ENCODE results near the gene CNFN. TPM values are rescaled to one million over a fixed set of nuclear protein-coding genes. Genes with fewer than 3 reads are reported as not detected.
A peak's percentile ranks its signal among the peaks of the same experiment; 100 is the strongest.

The CNFN gene
- total and polyA plus RNA-seq, 2 donors (not counting 1 experiment from before 2014, with no cell fraction given) = not detected

DNA sequence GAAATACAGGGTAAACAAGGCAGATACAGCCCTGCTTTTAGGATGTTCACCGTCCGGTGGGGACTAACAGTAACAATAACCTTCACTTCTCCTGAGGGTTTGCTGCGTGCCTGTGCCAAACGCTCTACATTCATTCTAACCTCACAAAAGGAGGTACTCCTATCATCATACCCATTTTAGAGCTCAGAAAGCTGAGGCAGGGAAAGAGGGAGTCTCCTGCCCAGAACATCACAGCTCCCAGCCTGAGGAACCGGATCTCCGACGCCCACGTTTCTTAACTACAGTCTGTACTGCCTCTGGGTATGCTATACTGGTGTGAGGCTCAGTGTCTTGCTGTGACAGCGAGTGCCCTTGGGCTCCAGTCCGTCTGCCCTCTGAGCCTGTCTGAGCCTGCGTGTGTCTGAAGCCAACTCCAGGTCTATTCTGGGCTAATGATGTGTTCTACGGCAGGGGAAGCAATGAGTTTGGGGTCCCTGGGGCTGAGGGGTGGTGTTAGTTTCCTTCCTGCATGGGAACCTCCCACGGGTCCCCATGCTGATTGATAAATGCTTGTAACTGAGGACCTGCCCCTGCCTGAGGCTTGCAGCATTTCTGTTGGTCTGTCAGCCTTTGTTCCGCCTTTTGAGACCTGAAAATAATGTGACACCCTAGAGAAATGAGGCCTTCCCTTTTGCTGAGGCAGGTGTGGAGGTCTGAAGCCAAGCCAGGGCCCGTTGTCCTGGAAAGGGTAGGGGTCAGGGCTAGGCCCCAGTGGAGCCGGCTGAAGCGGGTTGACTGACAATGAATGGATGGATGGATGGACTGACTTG lies 32.2 kb upstream of the CNFN start:
- H3K4me1 ChIP-seq (ENCODE audit: control insufficient read depth, extremely low read depth, insufficient read depth, low read length) = peaks cover 5% of the 10 kb centered on the region
- H3K27me3 ChIP-seq (ENCODE audit: control insufficient read depth, insufficient read depth, low read length) = no peaks in the 10 kb centered on the region
- H3K9ac ChIP-seq (ENCODE audit: insufficient read depth, low read length) = no peak overlapping the region
- no peaks in the 10 kb centered on the region for H3K9me3 ChIP-seq (ENCODE audit: control insufficient read depth, insufficient read depth, low read depth, low read length)
- H3K4me2 ChIP-seq (ENCODE audit: extremely low read depth, insufficient read depth, low read length) = peak overlapping the region; percentile 93
- H4K20me1 ChIP-seq (ENCODE audit: control insufficient read depth, extremely low read depth, insufficient read depth, low read length) = no peaks in the 10 kb centered on the region
- H3K27ac ChIP-seq (ENCODE audit: insufficient read depth, low read length) = no peak overlapping the region
- H3K36me3 ChIP-seq (ENCODE audit: control insufficient read depth, insufficient read depth, low read length) = no peaks in the 10 kb centered on the region
- H2AFZ ChIP-seq (ENCODE audit: low read length) = no peak overlapping the region
- peak overlapping the region; percentile 56 to 80 (median 70) for H3K4me3 ChIP-seq (replicated peaks in 1 of 4; ENCODE audit: control extremely low read depth in 1 of 4, insufficient read depth in 1 of 4, low read depth in 3 of 4, low read length in 4 of 4)
- no peaks in the 10 kb centered on the region for H3K79me2 ChIP-seq (ENCODE audit: control insufficient read depth, insufficient read depth, low read length)
- DNase-seq (ENCODE audit: low read depth in 2 of 2) = no peak
- TF ChIP-seq, protein P1, sequence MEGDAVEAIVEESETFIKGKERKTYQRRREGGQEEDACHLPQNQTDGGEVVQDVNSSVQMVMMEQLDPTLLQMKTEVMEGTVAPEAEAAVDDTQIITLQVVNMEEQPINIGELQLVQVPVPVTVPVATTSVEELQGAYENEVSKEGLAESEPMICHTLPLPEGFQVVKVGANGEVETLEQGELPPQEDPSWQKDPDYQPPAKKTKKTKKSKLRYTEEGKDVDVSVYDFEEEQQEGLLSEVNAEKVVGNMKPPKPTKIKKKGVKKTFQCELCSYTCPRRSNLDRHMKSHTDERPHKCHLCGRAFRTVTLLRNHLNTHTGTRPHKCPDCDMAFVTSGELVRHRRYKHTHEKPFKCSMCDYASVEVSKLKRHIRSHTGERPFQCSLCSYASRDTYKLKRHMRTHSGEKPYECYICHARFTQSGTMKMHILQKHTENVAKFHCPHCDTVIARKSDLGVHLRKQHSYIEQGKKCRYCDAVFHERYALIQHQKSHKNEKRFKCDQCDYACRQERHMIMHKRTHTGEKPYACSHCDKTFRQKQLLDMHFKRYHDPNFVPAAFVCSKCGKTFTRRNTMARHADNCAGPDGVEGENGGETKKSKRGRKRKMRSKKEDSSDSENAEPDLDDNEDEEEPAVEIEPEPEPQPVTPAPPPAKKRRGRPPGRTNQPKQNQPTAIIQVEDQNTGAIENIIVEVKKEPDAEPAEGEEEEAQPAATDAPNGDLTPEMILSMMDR (conservative IDR thresholded peaks at IDR 0.05 in 1 of 2, IDR thresholded peaks at IDR 0.05 in 1 of 2; ENCODE audit: low read depth in 1 of 2, low read length in 2 of 2) = no peak
- no peak for TF ChIP-seq EZH2 (IDR thresholded peaks at IDR 0.05; ENCODE audit: low read length, missing control alignments)

DNA sequence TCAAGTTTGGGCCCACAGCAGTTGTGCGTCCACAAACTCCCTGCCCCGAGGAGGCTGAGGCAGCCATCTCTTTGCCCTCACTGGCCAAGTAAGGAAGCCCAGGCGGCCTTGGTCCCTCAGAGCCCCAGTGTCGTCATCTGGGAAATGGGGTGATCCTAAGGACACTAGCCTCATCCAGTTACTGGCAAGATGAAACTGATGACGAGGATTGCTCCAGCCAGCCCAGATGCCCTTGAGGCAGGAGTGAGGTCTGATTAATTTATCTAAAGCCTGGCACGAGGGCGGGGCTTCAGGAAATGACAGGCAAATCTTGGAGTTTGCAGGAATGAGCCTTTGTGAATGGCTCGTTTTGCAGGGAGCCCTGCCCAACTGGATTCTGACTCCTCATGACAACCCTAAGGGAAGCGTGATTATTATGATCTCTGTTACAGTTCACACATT lies 31.5 kb upstream of the CNFN start:
- peaks cover 5% of the 10 kb centered on the region for H3K4me1 ChIP-seq (ENCODE audit: control insufficient read depth, extremely low read depth, insufficient read depth, low read length)
- H3K9ac ChIP-seq (ENCODE audit: insufficient read depth, low read length) = no peak overlapping the region
- no peak overlapping the region for H3K4me3 ChIP-seq (replicated peaks in 1 of 4; ENCODE audit: control extremely low read depth in 1 of 4, insufficient read depth in 1 of 4, low read depth in 3 of 4, low read length in 4 of 4)
- H3K79me2 ChIP-seq (ENCODE audit: control insufficient read depth, insufficient read depth, low read length) = no peaks in the 10 kb centered on the region
- DNase-seq (ENCODE audit: low read depth in 2 of 2) = no peak
- H3K36me3 ChIP-seq (ENCODE audit: control insufficient read depth, insufficient read depth, low read length) = no peaks in the 10 kb centered on the region
- no peaks in the 10 kb centered on the region for H3K9me3 ChIP-seq (ENCODE audit: control insufficient read depth, insufficient read depth, low read depth, low read length)
- H4K20me1 ChIP-seq (ENCODE audit: control insufficient read depth, extremely low read depth, insufficient read depth, low read length) = no peaks in the 10 kb centered on the region
- H2AFZ ChIP-seq (ENCODE audit: low read length) = no peak overlapping the region
- no peak for TF ChIP-seq EZH2 (IDR thresholded peaks at IDR 0.05; ENCODE audit: low read length, missing control alignments)
- TF ChIP-seq, protein P1 (conservative IDR thresholded peaks at IDR 0.05 in 1 of 2, IDR thresholded peaks at IDR 0.05 in 1 of 2; ENCODE audit: low read depth in 1 of 2, low read length in 2 of 2) = no peak
- H3K27me3 ChIP-seq (ENCODE audit: control insufficient read depth, insufficient read depth, low read length) = no peaks in the 10 kb centered on the region
- no peak overlapping the region for H3K27ac ChIP-seq (ENCODE audit: insufficient read depth, low read length)
- no peak overlapping the region for H3K4me2 ChIP-seq (ENCODE audit: extremely low read depth, insufficient read depth, low read length)

GRCh38 chr19:42421101-42421500 lies 31.0 kb upstream of the CNFN start:
- H3K36me3 ChIP-seq (ENCODE audit: control insufficient read depth, insufficient read depth, low read length) = no peaks in the 10 kb centered on the region
- H3K4me1 ChIP-seq (ENCODE audit: control insufficient read depth, extremely low read depth, insufficient read depth, low read length) = peaks cover 5% of the 10 kb centered on the region
- no peak overlapping the region for H3K27ac ChIP-seq (ENCODE audit: insufficient read depth, low read length)
- TF ChIP-seq, protein P1 (conservative IDR thresholded peaks at IDR 0.05 in 1 of 2, IDR thresholded peaks at IDR 0.05 in 1 of 2; ENCODE audit: low read depth in 1 of 2, low read length in 2 of 2) = no peak
- TF ChIP-seq EZH2 (IDR thresholded peaks at IDR 0.05; ENCODE audit: low read length, missing control alignments) = no peak
- H2AFZ ChIP-seq (ENCODE audit: low read length) = no peak overlapping the region
- no peak overlapping the region for H3K4me3 ChIP-seq (replicated peaks in 1 of 4; ENCODE audit: control extremely low read depth in 1 of 4, insufficient read depth in 1 of 4, low read depth in 3 of 4, low read length in 4 of 4)
- no peaks in the 10 kb centered on the region for H4K20me1 ChIP-seq (ENCODE audit: control insufficient read depth, extremely low read depth, insufficient read depth, low read length)
- H3K9ac ChIP-seq (ENCODE audit: insufficient read depth, low read length) = no peak overlapping the region
- DNase-seq (ENCODE audit: low read depth in 2 of 2) = no peak
- no peak overlapping the region for H3K4me2 ChIP-seq (ENCODE audit: extremely low read depth, insufficient read depth, low read length)
- no peaks in the 10 kb centered on the region for H3K9me3 ChIP-seq (ENCODE audit: control insufficient read depth, insufficient read depth, low read depth, low read length)
- H3K79me2 ChIP-seq (ENCODE audit: control insufficient read depth, insufficient read depth, low read length) = no peaks in the 10 kb centered on the region
- H3K27me3 ChIP-seq (ENCODE audit: control insufficient read depth, insufficient read depth, low read length) = no peaks in the 10 kb centered on the region

All from fibroblast of lung (primary cell).